Measurements from ENCODE around the gene TRIM9.

DNA sequence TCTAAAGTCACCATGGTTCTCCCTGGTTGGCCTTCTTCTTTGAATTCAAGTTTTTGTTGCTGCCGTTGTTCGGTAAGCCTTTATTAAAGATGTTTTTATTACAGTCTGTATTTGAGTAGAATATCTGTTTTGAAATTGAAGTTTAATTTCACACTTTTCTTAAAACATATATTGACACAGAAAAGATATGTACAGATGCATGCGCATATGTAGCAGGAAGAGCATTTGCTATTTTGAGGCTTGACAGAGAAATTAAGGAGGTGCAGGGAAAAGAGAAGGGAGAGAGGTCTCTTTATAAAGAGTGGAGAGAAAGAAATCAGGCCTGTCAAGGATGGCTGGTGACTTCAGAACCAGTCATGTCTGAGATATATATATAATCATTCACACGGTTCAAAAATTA lies 46.0 kb upstream of the TRIM9 start:
- TF ChIP-seq POLR2AphosphoS5 (IDR thresholded peaks at IDR 0.05; ENCODE audit: low read depth, low read length) (no peak), SIN3A (IDR thresholded peaks at IDR 0.05; ENCODE audit: borderline replicate concordance, insufficient read depth, low read depth, low read length) (no peak)
- TF ChIP-seq, protein P1, sequence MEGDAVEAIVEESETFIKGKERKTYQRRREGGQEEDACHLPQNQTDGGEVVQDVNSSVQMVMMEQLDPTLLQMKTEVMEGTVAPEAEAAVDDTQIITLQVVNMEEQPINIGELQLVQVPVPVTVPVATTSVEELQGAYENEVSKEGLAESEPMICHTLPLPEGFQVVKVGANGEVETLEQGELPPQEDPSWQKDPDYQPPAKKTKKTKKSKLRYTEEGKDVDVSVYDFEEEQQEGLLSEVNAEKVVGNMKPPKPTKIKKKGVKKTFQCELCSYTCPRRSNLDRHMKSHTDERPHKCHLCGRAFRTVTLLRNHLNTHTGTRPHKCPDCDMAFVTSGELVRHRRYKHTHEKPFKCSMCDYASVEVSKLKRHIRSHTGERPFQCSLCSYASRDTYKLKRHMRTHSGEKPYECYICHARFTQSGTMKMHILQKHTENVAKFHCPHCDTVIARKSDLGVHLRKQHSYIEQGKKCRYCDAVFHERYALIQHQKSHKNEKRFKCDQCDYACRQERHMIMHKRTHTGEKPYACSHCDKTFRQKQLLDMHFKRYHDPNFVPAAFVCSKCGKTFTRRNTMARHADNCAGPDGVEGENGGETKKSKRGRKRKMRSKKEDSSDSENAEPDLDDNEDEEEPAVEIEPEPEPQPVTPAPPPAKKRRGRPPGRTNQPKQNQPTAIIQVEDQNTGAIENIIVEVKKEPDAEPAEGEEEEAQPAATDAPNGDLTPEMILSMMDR (IDR thresholded peaks at IDR 0.05): no peak
- TF ChIP-seq, protein P2, sequence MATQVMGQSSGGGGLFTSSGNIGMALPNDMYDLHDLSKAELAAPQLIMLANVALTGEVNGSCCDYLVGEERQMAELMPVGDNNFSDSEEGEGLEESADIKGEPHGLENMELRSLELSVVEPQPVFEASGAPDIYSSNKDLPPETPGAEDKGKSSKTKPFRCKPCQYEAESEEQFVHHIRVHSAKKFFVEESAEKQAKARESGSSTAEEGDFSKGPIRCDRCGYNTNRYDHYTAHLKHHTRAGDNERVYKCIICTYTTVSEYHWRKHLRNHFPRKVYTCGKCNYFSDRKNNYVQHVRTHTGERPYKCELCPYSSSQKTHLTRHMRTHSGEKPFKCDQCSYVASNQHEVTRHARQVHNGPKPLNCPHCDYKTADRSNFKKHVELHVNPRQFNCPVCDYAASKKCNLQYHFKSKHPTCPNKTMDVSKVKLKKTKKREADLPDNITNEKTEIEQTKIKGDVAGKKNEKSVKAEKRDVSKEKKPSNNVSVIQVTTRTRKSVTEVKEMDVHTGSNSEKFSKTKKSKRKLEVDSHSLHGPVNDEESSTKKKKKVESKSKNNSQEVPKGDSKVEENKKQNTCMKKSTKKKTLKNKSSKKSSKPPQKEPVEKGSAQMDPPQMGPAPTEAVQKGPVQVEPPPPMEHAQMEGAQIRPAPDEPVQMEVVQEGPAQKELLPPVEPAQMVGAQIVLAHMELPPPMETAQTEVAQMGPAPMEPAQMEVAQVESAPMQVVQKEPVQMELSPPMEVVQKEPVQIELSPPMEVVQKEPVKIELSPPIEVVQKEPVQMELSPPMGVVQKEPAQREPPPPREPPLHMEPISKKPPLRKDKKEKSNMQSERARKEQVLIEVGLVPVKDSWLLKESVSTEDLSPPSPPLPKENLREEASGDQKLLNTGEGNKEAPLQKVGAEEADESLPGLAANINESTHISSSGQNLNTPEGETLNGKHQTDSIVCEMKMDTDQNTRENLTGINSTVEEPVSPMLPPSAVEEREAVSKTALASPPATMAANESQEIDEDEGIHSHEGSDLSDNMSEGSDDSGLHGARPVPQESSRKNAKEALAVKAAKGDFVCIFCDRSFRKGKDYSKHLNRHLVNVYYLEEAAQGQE (IDR thresholded peaks at IDR 0.05; ENCODE audit: insufficient read depth in 1 of 2, low read depth in 2 of 2, low read length in 1 of 2): no peak

Data from Panc1 (cell line).